SK-N-MC (cell line): ENCODE results near the gene ANKRD60.
A peak's percentile ranks its signal among the peaks of the same experiment; 100 is the strongest.

Experiments
- DNase-seq: peaks from one replicate; pipeline ENCODE4 v3.0.0-alpha.2; 2011; ENCODE audit warnings: low read depth, low spot score
- H3K27ac ChIP-seq: fragments of 200-600 bp; sonication (generic); 2 replicates; pipeline ENCODE4 v1.5.1; 2016; ENCODE audit warnings: mixed run types
- H3K36me3 ChIP-seq: fragments of 200-600 bp; sonication (generic); 2 replicates; pipeline ENCODE4 v1.6.1; 2017; ENCODE audit warnings: antibody characterized with exemption, low read length, mixed read lengths; ENCODE audit not compliant: insufficient read depth
- H3K4me3 ChIP-seq: fragments of 200-600 bp; sonication (generic); 2 replicates; pipeline ENCODE4 v1.5.1; 2016
- H3K9ac ChIP-seq: fragments of 200-600 bp; sonication (generic); 2 replicates; pipeline ENCODE4 v1.8.0; 2017; ENCODE audit warnings: mixed run types, mixed read lengths; ENCODE audit not compliant: insufficient read length
- H3K9me3 ChIP-seq: fragments of 200-600 bp; sonication (generic); 2 replicates; pipeline ENCODE4 v1.6.1; 2017; ENCODE audit warnings: low read depth, mild to moderate bottlenecking, antibody characterized with exemption, low read length, moderate library complexity, mixed read lengths
- EZH2 ChIP-seq: fragments of 200-600 bp; sonication (generic); IDR thresholded peaks from one replicate; pipeline ENCODE4 v1.6.1; 2017; ENCODE audit warnings: antibody characterized with exemption
- FOXP2 ChIP-seq: optimal IDR thresholded peaks from 2 replicates; pipeline ENCODE3; 2011; ENCODE audit warnings: mild to moderate bottlenecking, moderate library complexity; ENCODE audit not compliant: insufficient read depth; ENCODE audit errors: extremely low read length, control extremely low read depth
- POLR2AphosphoS5 ChIP-seq: IDR thresholded peaks from 2 replicates; pipeline ENCODE4 v1.6.1; 2012; ENCODE audit warnings: mild to moderate bottlenecking, low read depth, low read length, borderline replicate concordance

ANKRD60 gene, protein sequence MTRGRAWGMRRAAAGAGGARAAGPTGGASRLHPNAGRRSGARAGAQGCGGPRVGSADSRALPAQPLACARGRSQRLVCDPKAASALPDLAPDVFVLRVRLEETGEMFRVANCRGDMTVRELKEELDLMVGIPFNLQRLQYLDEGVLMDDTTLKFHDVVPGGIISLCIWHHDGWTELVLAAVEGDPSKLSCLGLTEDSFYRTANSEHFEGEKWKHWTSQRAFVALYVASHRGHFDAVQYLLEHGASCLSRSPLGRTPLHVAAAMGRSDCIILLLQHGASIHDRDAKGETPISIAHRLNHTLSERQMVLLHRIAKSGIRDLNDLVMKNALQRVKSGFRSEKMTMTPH

DNA sequence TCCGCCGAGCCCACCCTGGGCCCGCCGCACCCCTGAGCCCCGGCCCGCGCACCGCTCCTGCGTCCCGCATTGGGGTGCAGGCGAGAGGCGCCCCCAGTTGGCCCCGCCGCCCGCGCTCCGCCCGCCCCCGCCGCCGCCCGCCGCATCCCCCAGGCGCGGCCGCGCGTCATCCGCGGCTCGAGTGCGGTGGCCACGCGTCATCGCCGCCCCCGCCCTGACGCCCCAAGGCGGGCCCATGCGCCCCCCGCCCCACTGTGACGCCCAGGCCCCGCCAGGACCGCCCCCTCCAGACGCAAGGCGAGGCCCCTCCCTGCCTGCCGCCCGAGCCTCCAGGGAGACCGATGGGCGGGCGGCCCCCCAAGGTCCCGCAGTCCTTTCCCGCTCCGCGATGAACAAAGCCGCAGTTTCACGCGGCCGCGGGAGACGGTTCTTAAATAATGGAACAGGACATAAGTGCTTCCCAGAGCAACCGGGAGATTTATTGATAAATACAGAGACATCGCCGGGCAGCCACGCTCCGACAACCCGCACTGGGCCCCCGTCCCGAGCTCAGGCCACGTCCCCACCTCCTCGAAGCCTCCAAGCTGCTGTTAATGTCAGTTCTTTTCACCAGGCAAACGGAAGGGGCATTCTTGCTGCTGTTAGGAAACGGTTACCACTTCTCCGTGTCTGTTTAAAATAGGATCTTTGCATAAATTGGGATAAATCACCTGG lies at the start of gene ANKRD60:
Gene ANKRD60, minus strand, starts transcription at position 170 of the 714 bp plus-strand sequence. Its CDS starts 0 bp downstream, at position 170.
- H3K27ac ChIP-seq, result no peak within 1 kb of the TSS
- H3K4me3 ChIP-seq, result peak within 1 kb of the TSS; percentile 69
- DNase-seq, result no peak
- no peaks in the 10 kb centered on the region for H3K9me3 ChIP-seq
- no peak for TF ChIP-seq FOXP2
- no peak for TF ChIP-seq EZH2
- TF ChIP-seq POLR2AphosphoS5, result peak; percentile 18; the same call in 1 of the 2 replicates
- H3K9ac ChIP-seq, result peak within 1 kb of the TSS; percentile 17
- no peaks in the 10 kb centered on the region for H3K36me3 ChIP-seq

DNA sequence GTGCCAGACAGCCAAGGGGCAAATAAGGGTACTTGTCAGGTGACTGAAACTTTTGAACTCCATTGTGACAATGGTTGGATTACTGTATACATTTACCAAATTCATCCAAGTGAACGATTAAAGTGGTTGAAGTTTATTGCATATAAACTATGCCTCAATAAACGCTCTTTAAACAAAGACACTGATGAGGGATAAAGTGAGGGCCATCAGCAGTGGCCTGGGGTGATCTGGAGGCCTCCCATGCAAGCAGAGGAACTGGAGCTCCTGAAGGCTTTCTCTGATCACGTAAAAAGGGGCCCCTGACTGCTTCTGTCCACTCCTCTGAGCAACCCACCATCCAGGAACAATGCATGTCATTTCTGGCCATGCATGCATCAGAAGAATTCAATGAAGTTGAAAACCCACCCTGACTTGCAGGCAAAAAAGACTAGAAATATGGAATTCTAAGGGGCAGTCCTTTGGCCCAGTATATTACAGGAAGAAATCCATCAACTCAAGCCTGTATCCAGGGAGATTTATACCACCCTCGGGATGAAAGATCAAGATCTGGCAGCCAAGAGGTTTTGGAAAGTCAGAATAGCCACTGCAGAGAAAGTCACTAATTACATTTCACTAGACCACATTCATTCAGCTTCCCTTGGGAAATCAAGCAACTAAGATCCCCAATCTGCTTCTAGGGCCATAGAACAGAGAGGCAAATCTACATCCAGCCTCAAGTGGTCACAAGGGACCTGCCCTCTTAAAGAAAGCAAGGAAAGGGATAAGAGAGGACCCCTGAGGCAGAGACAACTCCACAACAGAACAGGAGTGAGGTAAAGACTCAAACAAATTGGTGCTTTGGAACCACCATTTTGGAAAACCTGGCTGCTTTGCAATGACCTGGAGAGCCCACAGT lies 49.4 kb upstream of the ANKRD60 start:
- Histone ChIP-seq H3K36me3 (peaks cover 3% of the 10 kb centered on the region; the same call in 1 of the 2 replicates), H3K9me3 (no peaks in the 10 kb centered on the region), H3K9ac (no peak overlapping the region), H3K4me3 (no peak overlapping the region), H3K27ac (no peak overlapping the region)
- DNase-seq, result no peak
- no peak for TF ChIP-seq POLR2AphosphoS5
- TF ChIP-seq EZH2, result no peak
- TF ChIP-seq FOXP2, result no peak

DNA sequence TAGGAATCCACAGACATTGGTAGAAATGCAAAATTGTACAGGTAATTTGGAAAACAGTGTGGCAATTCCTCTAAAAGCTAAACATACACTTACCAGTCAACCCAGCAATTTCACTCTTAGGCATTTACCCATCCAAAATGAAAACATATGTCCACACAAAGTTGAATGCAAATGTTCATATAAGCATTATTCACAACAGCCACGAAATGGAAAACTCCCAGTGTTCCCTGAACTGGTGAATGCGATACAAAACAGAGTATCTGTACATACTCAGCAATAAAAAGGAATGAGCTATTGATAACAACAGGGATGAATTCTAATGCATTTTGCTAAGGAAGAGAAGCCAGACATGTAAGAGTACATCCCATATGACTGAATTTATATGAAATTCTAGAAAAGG lies 48.7 kb upstream of the ANKRD60 start:
- H3K4me3 ChIP-seq, result no peak overlapping the region
- no peak overlapping the region for H3K9ac ChIP-seq
- H3K27ac ChIP-seq, result no peak overlapping the region
- TF ChIP-seq FOXP2, result no peak
- no peak for TF ChIP-seq POLR2AphosphoS5
- DNase-seq, result no peak
- peaks cover 3% of the 10 kb centered on the region; the same call in 1 of the 2 replicates for H3K36me3 ChIP-seq
- no peaks in the 10 kb centered on the region for H3K9me3 ChIP-seq

DNA sequence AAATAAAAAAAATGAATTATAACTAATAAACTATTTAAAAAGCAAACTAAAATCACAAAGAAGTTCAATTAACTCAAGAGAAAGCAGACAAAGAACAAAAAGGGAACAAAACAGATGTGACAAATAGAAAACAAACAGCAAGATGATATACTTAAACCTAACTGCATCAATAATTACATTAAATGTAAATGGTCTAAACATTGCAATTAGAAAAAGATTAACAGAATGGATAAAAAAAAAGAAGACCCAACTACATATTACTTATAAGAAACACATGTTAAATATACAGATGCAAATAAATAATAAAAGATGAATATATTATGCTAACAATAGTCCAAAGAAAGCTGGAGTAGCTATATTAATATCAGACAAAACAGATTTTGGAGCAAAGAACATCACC lies 45.9 kb upstream of the ANKRD60 start:
- DNase-seq, result no peak
- H3K9ac ChIP-seq, result no peak overlapping the region
- H3K9me3 ChIP-seq, result no peaks in the 10 kb centered on the region
- no peak overlapping the region for H3K4me3 ChIP-seq
- TF ChIP-seq FOXP2 (no peak), EZH2 (no peak), POLR2AphosphoS5 (no peak)
- no peak overlapping the region for H3K27ac ChIP-seq
- H3K36me3 ChIP-seq, result peaks cover 3% of the 10 kb centered on the region; the same call in 1 of the 2 replicates

DNA sequence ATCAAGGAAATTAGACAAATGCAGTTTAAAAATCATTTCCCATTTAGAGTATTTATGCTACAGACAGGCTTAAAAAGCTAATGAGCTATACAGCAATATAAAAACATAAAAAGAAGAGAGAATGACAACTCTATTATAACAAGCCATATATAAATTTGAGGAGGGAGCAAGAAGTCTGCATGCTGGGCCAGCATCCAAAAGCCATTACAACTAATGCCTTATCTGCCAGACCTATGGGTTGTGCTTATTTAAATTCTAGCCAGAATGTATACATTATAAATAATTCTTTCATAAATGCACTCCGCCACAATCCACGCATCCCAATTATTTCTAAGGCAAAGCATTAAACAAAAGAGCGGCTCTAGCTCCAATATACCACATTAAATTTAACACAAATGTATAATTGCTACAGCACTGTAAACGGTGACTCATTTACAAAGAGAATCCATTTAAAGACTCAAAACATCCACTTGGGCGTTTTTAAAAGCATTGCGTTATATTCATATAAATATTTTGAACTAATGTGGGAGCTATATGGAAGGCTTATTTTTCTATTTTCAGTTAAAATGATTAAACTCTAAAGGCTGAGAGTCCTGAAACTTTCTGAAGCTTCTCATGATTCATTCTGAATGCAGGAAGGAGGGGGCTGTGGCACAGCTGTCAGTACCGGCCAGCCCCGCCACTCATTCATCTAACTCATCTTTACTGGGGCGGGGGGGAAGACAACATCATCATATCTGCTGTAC lies 43.3 kb upstream of the ANKRD60 start:
- H3K4me3 ChIP-seq, result peak overlapping the region; percentile 31; the same call in 1 of the 2 replicates
- TF ChIP-seq EZH2 (no peak), FOXP2 (no peak), POLR2AphosphoS5 (no peak)
- no peaks in the 10 kb centered on the region for H3K9me3 ChIP-seq
- peaks cover 7% of the 10 kb centered on the region; the same call in 1 of the 2 replicates for H3K36me3 ChIP-seq
- H3K27ac ChIP-seq, result peak overlapping the region; percentile 67
- DNase-seq, result peak; percentile 48
- no peak overlapping the region for H3K9ac ChIP-seq

DNA sequence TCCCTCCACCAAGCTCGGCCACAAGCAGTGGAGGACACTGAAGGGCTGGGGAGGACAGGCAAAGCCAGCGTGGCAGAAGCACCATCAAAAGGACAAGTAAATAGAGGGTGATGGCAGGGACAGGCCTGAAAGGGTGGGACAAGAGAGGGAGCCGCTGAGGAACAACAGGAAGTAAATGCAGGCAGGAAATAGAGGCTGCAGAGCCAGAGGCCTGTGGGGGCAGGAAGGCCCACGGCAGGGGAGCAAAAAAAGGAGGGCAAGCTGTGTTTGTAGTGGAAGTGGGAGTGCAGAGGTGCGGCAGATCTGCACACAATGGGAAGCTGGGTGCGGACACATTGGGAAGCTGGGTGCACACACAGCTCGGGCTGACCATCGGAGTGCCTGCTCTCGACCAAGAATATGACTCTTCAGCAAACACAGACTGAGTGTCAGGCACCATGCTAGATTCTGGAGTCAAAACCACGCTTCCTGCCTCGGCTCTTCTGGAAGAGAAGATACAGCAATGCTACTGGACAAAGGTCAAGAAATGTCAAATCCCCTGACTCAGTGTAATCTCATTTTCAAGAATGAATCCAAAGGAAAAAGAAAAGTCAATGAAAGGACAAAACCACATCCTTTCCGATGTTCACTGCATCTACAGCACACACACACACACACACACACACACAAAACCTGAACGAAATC lies 40.6 kb upstream of the ANKRD60 start:
- Histone ChIP-seq H3K36me3 (peaks cover 4% of the 10 kb centered on the region; the same call in 1 of the 2 replicates), H3K4me3 (no peak overlapping the region), H3K9me3 (no peaks in the 10 kb centered on the region), H3K9ac (no peak overlapping the region), H3K27ac (no peak overlapping the region)
- DNase-seq, result no peak
- TF ChIP-seq POLR2AphosphoS5 (no peak), EZH2 (no peak), FOXP2 (no peak)

DNA sequence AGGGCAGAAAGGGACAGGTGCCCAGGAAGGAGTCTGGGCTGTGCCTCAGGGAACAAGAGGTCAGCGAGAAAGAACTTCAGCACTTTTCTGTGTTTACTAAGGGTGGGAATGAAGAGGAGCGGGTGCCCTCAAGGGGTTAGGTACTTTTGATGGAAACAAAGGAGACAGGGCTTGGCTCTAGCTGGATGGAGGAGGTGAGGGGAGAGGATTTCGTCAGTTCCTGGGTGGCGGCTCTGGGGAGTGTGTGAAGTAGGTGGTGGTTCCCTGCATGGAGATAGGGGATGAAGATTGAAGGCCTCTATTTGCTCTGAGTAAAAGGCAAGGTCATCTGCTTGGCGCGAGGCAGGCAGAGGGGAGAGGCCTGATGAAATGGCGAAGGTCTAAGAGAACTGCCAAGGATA lies 40.0 kb upstream of the ANKRD60 start:
- Histone ChIP-seq H3K27ac (no peak overlapping the region), H3K9me3 (no peaks in the 10 kb centered on the region), H3K9ac (no peak overlapping the region), H3K4me3 (no peak overlapping the region), H3K36me3 (peaks cover 4% of the 10 kb centered on the region; the same call in 1 of the 2 replicates)
- DNase-seq, result no peak
- TF ChIP-seq FOXP2, result no peak
